GM18526 (cell line): ENCODE results near the gene NPM1.

Experiments
- POLR2A ChIP-seq: IDR thresholded peaks from 3 replicates; pipeline ENCODE4 v1.6.1; 2011; ENCODE audit not compliant: insufficient read length; ENCODE audit errors: extremely low read depth

Gene NPM1

GRCh38 chr5:171450423-171451331 is 63.0 kb downstream of the NPM1 start:
- TF ChIP-seq POLR2A, result no peak

GRCh38 chr5:171451421-171451820 is 63.8 kb downstream of the NPM1 start:
- TF ChIP-seq POLR2A, result no peak

GRCh38 chr5:171453056-171453725 is 65.5 kb downstream of the NPM1 start:
- TF ChIP-seq POLR2A, result no peak

GRCh38 chr5:171453988-171454387 is 66.3 kb downstream of the NPM1 start:
- TF ChIP-seq POLR2A, result no peak

GRCh38 chr5:171454549-171454948 is 66.9 kb downstream of the NPM1 start:
- no peak for TF ChIP-seq POLR2A

GRCh38 chr5:171455522-171455921 is 67.9 kb downstream of the NPM1 start:
- no peak for TF ChIP-seq POLR2A

- TF ChIP-seq POLR2A, result no peak
These were observed 69.7 kb downstream of the NPM1 start for GRCh38 chr5:171457208-171457981.

GRCh38 chr5:171459839-171460238 is 72.2 kb downstream of the NPM1 start:
- TF ChIP-seq POLR2A, result no peak
